Measurements from ENCODE around the gene HEATR5A. TPM values are rescaled to one million over a fixed set of nuclear protein-coding genes. Genes with fewer than 3 reads are reported as not detected.
"Not testable (repeated sequence)": the region's sequence is repeated elsewhere in the genome, so short reads cannot be mapped to it uniquely, and the experiment has no call there.

The HEATR5A gene
- polyA plus RNA-seq, 3 donors: 13.1 to 21.0 (median 16.8) TPM

- no CpG with 5 or more reads among the region's 1 CpG for WGBS (ENCODE audit: insufficient coverage)
- Histone ChIP-seq H3K4me2 (replicated peaks; ENCODE audit: extremely low read depth, low read length, poor library complexity, severe bottlenecking) (no peak overlapping the region), H4K20me1 (ENCODE audit: insufficient read depth, low read length) (no peaks in the 10 kb centered on the region), H3K27ac (ENCODE audit: low read depth in 1 of 2, low read length in 2 of 2) (no peak overlapping the region), H3K4me3 (replicated peaks in 1 of 3; ENCODE audit: low read depth in 2 of 3, low read length in 3 of 3) (no peak overlapping the region), H3K9ac (ENCODE audit: insufficient read depth, low read length, poor library complexity, severe bottlenecking) (no peak overlapping the region), H3K27me3 (ENCODE audit: control insufficient read depth in 2 of 2, insufficient read depth in 2 of 2, low read length in 2 of 2) (no peaks in the 10 kb centered on the region), H3K4me1 (ENCODE audit: control insufficient read depth in 1 of 2, insufficient read depth in 2 of 2, low read length in 2 of 2) (no peaks in the 10 kb centered on the region), H3K79me2 (ENCODE audit: insufficient read depth, low read length) (no peaks in the 10 kb centered on the region), H3K36me3 (replicated peaks in 1 of 2; ENCODE audit: control insufficient read depth in 1 of 2, insufficient read depth in 2 of 2, low read length in 2 of 2) (peaks cover 70 to 98% of the 10 kb centered on the region in 2 donors), H3K9me3 (replicated peaks in 1 of 2; ENCODE audit: control insufficient read depth in 1 of 2, insufficient read depth in 1 of 2, low read length in 2 of 2) (no peaks in the 10 kb centered on the region), H2AFZ (ENCODE audit: insufficient read depth, low read depth, low read length, poor library complexity, severe bottlenecking) (no peak overlapping the region)
- no peak overlapping the region for H3K4me3 Mint-ChIP-seq
- H3K27me3 Mint-ChIP-seq (ENCODE audit: low read depth in 3 of 3): no peaks in the 10 kb centered on the region
- H3K27ac Mint-ChIP-seq: peak overlapping the region in 2 of 7 donors; percentile 4 to 65
- no peaks in the 10 kb centered on the region for H3K4me1 Mint-ChIP-seq
- peaks cover 69 to 96% of the 10 kb centered on the region in 2 donors for H3K36me3 Mint-ChIP-seq
- H3K9me3 Mint-ChIP-seq: peaks cover 0 to 2% (median 0%) of the 10 kb centered on the region in 7 donors
- TF ChIP-seq, protein P1, sequence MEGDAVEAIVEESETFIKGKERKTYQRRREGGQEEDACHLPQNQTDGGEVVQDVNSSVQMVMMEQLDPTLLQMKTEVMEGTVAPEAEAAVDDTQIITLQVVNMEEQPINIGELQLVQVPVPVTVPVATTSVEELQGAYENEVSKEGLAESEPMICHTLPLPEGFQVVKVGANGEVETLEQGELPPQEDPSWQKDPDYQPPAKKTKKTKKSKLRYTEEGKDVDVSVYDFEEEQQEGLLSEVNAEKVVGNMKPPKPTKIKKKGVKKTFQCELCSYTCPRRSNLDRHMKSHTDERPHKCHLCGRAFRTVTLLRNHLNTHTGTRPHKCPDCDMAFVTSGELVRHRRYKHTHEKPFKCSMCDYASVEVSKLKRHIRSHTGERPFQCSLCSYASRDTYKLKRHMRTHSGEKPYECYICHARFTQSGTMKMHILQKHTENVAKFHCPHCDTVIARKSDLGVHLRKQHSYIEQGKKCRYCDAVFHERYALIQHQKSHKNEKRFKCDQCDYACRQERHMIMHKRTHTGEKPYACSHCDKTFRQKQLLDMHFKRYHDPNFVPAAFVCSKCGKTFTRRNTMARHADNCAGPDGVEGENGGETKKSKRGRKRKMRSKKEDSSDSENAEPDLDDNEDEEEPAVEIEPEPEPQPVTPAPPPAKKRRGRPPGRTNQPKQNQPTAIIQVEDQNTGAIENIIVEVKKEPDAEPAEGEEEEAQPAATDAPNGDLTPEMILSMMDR (IDR thresholded peaks at IDR 0.05): no peak
- no peak for DNase-seq
- intact Hi-C loops (cut with micrococcal nuclease): no loop called here
Observed at GRCh38 chr14:31312934-31313333, 107.4 kb downstream of the HEATR5A start.

- H3K4me2 ChIP-seq (replicated peaks; ENCODE audit: extremely low read depth, low read length, poor library complexity, severe bottlenecking); H3K4me1 Mint-ChIP-seq; H3K27me3 ChIP-seq (ENCODE audit: control insufficient read depth in 2 of 2, insufficient read depth in 2 of 2, low read length in 2 of 2); H3K4me1 ChIP-seq (ENCODE audit: control insufficient read depth in 1 of 2, insufficient read depth in 2 of 2, low read length in 2 of 2); H3K79me2 ChIP-seq (ENCODE audit: insufficient read depth, low read length); H3K4me3 Mint-ChIP-seq; H3K27me3 Mint-ChIP-seq (ENCODE audit: low read depth in 3 of 3); H3K9me3 ChIP-seq (replicated peaks in 1 of 2; ENCODE audit: control insufficient read depth in 1 of 2, insufficient read depth in 1 of 2, low read length in 2 of 2); H3K9me3 Mint-ChIP-seq; H2AFZ ChIP-seq (ENCODE audit: insufficient read depth, low read depth, low read length, poor library complexity, severe bottlenecking); H3K9ac ChIP-seq (ENCODE audit: insufficient read depth, low read length, poor library complexity, severe bottlenecking); H3K4me3 ChIP-seq (replicated peaks in 1 of 3; ENCODE audit: low read depth in 2 of 3, low read length in 3 of 3); H4K20me1 ChIP-seq (ENCODE audit: insufficient read depth, low read length); intact Hi-C loops (cut with micrococcal nuclease); H3K27ac Mint-ChIP-seq; DNase-seq; H3K27ac ChIP-seq (ENCODE audit: low read depth in 1 of 2, low read length in 2 of 2): not testable (repeated sequence)
- H3K36me3 Mint-ChIP-seq: peaks cover 69 to 95% of the 10 kb centered on the region in 2 donors
- WGBS (ENCODE audit: insufficient coverage): no CpG with 5 or more reads among the region's 6 CpGs
- H3K36me3 ChIP-seq (replicated peaks in 1 of 2; ENCODE audit: control insufficient read depth in 1 of 2, insufficient read depth in 2 of 2, low read length in 2 of 2): peaks cover 68 to 98% of the 10 kb centered on the region in 2 donors
Observed at GRCh38 chr14:31312370-31312769, 108.0 kb downstream of the HEATR5A start.

All from CD14-positive monocyte (primary cell).